Mesenchymal stem cell (in vitro differentiated cells and primary cell): ENCODE results near the gene BABAM2.

Experiments
- DNase-seq: peaks from one replicate; pipeline ENCODE4 v3.0.0-alpha.2; 2013
- H2AFZ ChIP-seq: one replicate; pipeline ENCODE4 v1.6.1; 2013; ENCODE audit warnings: low read depth, mild to moderate bottlenecking, control low read depth, inconsistent platforms, low read length, moderate library complexity
- H2AK5ac ChIP-seq: 2 replicates; pipeline ENCODE4 v1.6.1; 2013; ENCODE audit warnings: low read length, moderate library complexity, mild to moderate bottlenecking, inconsistent platforms; ENCODE audit not compliant: severe bottlenecking
- H2BK120ac ChIP-seq: one replicate; pipeline ENCODE4 v1.6.1; 2013; ENCODE audit warnings: low read depth, mild to moderate bottlenecking, inconsistent platforms, low read length, moderate library complexity
- H2BK12ac ChIP-seq, 2 experiments: one replicate each; pipeline ENCODE4 v1.6.1; 2013; ENCODE audit warnings: inconsistent platforms in 2 of 2, low read length in 2 of 2, mild to moderate bottlenecking in 2 of 2, moderate library complexity in 2 of 2, control low read depth in 1 of 2
- H2BK15ac ChIP-seq: one replicate; pipeline ENCODE4 v1.6.1; 2013; ENCODE audit warnings: mild to moderate bottlenecking, low read depth, inconsistent platforms; ENCODE audit not compliant: poor library complexity, severe bottlenecking
- H2BK5ac ChIP-seq: 2 replicates; pipeline ENCODE4 v1.6.1; 2013; ENCODE audit warnings: low read depth, mild to moderate bottlenecking, low read length, control low read depth, inconsistent platforms; ENCODE audit not compliant: poor library complexity, severe bottlenecking
- H3K14ac ChIP-seq, 2 experiments: one replicate each; pipeline ENCODE4 v1.6.1; 2013; ENCODE audit warnings: inconsistent platforms in 2 of 2, low read length in 2 of 2, control low read depth in 1 of 2, mild to moderate bottlenecking in 1 of 2, moderate library complexity in 1 of 2
- H3K18ac ChIP-seq, 2 experiments: one replicate each; pipeline ENCODE4 v1.6.1; 2013; ENCODE audit warnings: inconsistent platforms in 2 of 2, low read length in 2 of 2, control low read depth in 1 of 2, low read depth in 1 of 2, mild to moderate bottlenecking in 1 of 2
- H3K23ac ChIP-seq, 2 experiments: one replicate each; pipeline ENCODE4 v1.6.1; 2013; ENCODE audit warnings: inconsistent platforms in 2 of 2, low read length in 2 of 2, mild to moderate bottlenecking in 2 of 2, moderate library complexity in 2 of 2, control low read depth in 1 of 2
- H3K27ac ChIP-seq: 2 replicates; pipeline ENCODE4 v1.5.1; 2013; ENCODE audit warnings: mild to moderate bottlenecking, moderate library complexity, low read length, control low read depth, inconsistent platforms; ENCODE audit not compliant: poor library complexity, severe bottlenecking
- H3K27me3 ChIP-seq, 2 experiments: 2 replicates each; pipeline versions ENCODE4 v1.6.1 to v1.7.0; 2013; ENCODE audit warnings: low read length in 2 of 2, mild to moderate bottlenecking in 2 of 2, moderate library complexity in 2 of 2, control low read depth in 1 of 2, inconsistent platforms in 1 of 2; ENCODE audit not compliant: control insufficient read depth in 1 of 2, insufficient read depth in 1 of 2
- H3K36me3 ChIP-seq, 2 experiments: 2 replicates each; pipeline versions ENCODE4 v1.6.1 to v1.7.0; 2013; ENCODE audit warnings: low read length in 2 of 2, control low read depth in 1 of 2, inconsistent platforms in 1 of 2, low read depth in 1 of 2, mild to moderate bottlenecking in 1 of 2; ENCODE audit not compliant: insufficient read depth in 2 of 2, control insufficient read depth in 1 of 2
- H3K4ac ChIP-seq, 2 experiments: one replicate each; pipeline ENCODE4 v1.6.1; 2013; ENCODE audit warnings: inconsistent platforms in 2 of 2, low read length in 2 of 2, mild to moderate bottlenecking in 2 of 2, moderate library complexity in 2 of 2, control low read depth in 1 of 2, low read depth in 1 of 2
- H3K4me1 ChIP-seq: 2 replicates; pipeline ENCODE4 v1.6.1; 2013; ENCODE audit warnings: low read depth, low read length, control low read depth; ENCODE audit not compliant: control insufficient read depth, insufficient read depth
- H3K4me2 ChIP-seq: 2 replicates; pipeline ENCODE4 v1.6.1; 2013; ENCODE audit warnings: low read length, mild to moderate bottlenecking, inconsistent platforms; ENCODE audit not compliant: poor library complexity, severe bottlenecking
- H3K4me3 ChIP-seq, 2 experiments: 2 replicates each; pipeline versions ENCODE4 v1.5.1 to v1.7.0; 2013; ENCODE audit warnings: low read length in 2 of 2, mild to moderate bottlenecking in 2 of 2, control low read depth in 1 of 2, low read depth in 1 of 2; ENCODE audit not compliant: insufficient read depth in 1 of 2
- H3K79me1 ChIP-seq: replicated peaks from 2 replicates; pipeline ENCODE4 v1.6.1; 2013; ENCODE audit warnings: mild to moderate bottlenecking, control low read depth, low read length, inconsistent platforms; ENCODE audit not compliant: poor library complexity, severe bottlenecking
- H3K9ac ChIP-seq: 2 replicates; pipeline ENCODE4 v1.7.0; 2013; ENCODE audit warnings: mild to moderate bottlenecking, low read length, moderate library complexity
- H3K9me3 ChIP-seq: 2 replicates; pipeline ENCODE4 v1.7.0; 2013; ENCODE audit warnings: mild to moderate bottlenecking, low read length; ENCODE audit not compliant: control insufficient read depth
- H4K8ac ChIP-seq: one replicate; pipeline ENCODE4 v1.6.1; 2013; ENCODE audit warnings: inconsistent platforms, mild to moderate bottlenecking, low read length, moderate library complexity
- H4K91ac ChIP-seq: one replicate; pipeline ENCODE4 v1.6.1; 2013; ENCODE audit warnings: mild to moderate bottlenecking, low read length, inconsistent platforms
- WGBS: methylation state at CpG from one replicate; pipeline ENCODE4 v1.1.7; 2013; ENCODE audit warnings: mixed read lengths; 5-methylcytosine and 5-hydroxymethylcytosine counted together

Gene BABAM2

DNA sequence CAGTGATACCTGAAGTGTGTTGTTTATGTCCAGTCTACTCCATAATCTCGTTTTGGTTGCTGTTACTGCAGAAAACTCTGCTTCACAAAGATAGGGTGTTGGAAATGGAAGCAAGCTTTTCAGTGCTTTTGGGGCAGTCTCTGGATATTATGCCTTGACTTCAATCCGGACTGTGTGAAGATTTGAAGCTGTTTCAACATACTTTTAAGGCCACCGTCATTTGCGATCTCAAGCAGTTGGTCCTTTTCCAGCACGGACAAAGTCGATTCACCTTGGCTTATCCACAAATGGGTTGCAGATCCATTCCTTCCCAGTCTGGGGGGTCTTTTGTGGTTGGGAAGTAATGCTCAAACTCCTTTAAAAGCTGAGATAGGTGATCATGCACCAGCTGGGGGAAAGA, 20.8 kb upstream of the BABAM2 start:
- no peak overlapping the region for H3K27ac ChIP-seq

DNA sequence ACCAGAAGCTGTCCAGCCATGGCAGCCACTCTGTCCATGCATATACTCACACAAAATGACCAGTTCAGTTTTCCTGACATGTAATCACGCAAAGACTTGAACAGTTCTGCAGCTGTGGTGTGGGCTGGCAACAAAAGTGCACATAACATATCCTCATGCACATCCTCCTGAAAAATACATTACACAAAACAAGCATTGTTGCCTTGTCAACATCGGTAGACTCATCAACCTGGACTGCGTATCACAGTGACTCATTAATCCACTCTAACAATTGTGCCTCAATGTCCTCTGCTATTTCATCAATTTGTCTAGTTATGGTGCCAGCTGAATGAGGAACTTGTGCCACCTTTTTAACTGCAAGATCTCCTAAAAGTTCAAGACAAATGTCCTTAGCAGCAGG, 19.8 kb upstream of the BABAM2 start:
- Histone ChIP-seq H2AK5ac (no peak overlapping the region), H3K18ac (no peak overlapping the region), H3K4me3 (no peak overlapping the region), H3K27me3 (no peaks in the 10 kb centered on the region), H3K36me3 (no peaks in the 10 kb centered on the region), H3K9me3 (peaks cover 3% of the 10 kb centered on the region), H4K8ac (no peak overlapping the region), H3K14ac (no peak overlapping the region), H3K4ac (no peak overlapping the region), H2BK15ac (no peak overlapping the region), H3K23ac (no peak overlapping the region), H3K9ac (no peak overlapping the region), H2AFZ (no peak overlapping the region), H4K91ac (no peak overlapping the region), H3K4me1 (no peaks in the 10 kb centered on the region), H3K27ac (no peak overlapping the region), H2BK5ac (no peak overlapping the region), H3K79me1 (no peaks in the 10 kb centered on the region), H2BK120ac (no peak overlapping the region), H2BK12ac (no peak overlapping the region), H3K4me2 (no peak overlapping the region)
- no peak for DNase-seq
- 98% methylated on average over 3 of the region's 3 CpGs for WGBS

More for the DNA sequence above, 20.8 kb upstream of the BABAM2 start:
- H3K4ac ChIP-seq, result no peak overlapping the region
- 88% methylated on average over 6 of the region's 6 CpGs for WGBS
- DNase-seq, result no peak
- no peak overlapping the region for H2AFZ ChIP-seq
- no peak overlapping the region for H2BK5ac ChIP-seq
- H3K4me2 ChIP-seq, result no peak overlapping the region
- H3K79me1 ChIP-seq, result no peaks in the 10 kb centered on the region
- no peak overlapping the region for H3K14ac ChIP-seq
- H2AK5ac ChIP-seq, result no peak overlapping the region
- H3K27me3 ChIP-seq, result no peaks in the 10 kb centered on the region
- no peak overlapping the region for H4K91ac ChIP-seq
- H2BK120ac ChIP-seq, result no peak overlapping the region
- no peak overlapping the region for H3K9ac ChIP-seq
- H3K4me1 ChIP-seq, result no peaks in the 10 kb centered on the region
- no peak overlapping the region for H3K4me3 ChIP-seq
- H2BK12ac ChIP-seq, result no peak overlapping the region
- H4K8ac ChIP-seq, result no peak overlapping the region
- H2BK15ac ChIP-seq, result no peak overlapping the region
- no peak overlapping the region for H3K18ac ChIP-seq
- H3K23ac ChIP-seq, result no peak overlapping the region
- no peaks in the 10 kb centered on the region for H3K9me3 ChIP-seq
- H3K36me3 ChIP-seq, result no peaks in the 10 kb centered on the region

DNA sequence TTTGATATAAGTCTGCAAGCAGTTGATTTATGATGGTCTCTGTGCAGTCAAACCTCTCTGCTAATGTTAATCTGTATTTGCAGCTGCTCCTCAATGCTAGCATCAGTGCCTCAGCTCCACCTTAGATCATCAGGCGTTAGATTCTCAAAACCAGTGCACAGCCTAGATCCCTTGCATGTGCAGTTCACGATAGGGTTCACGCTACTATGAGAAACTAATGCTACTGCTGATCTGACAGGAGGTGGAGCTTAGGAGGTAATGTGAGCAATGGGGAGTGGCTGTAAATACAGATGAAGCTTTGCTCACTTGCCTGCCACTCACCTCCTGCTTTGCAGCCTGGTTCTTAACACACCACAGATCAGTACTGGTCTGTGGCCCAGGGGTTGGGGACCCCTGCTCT, 18.7 kb upstream of the BABAM2 start:
- Histone ChIP-seq H3K9ac (no peak overlapping the region), H2BK12ac (no peak overlapping the region), H2AFZ (no peak overlapping the region)

DNA sequence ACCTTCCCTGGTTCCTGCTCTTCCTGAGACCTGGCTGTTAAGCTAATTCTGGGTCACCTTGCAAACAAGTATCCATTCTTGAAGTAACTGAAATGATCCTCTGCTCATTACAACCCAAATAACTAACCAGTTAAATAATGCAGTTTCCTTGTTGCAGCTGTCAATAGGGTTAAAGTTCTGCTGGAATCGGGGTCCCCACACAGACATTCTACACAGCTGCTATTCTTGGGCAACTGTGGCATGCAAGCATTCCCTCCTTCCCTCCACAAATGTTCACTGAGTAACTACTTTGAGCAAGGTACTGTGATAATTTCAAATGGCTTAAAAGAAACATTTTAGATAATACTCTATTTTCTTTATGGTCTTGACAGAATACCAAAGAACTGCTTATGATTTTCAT, 17.4 kb upstream of the BABAM2 start:
- H3K18ac ChIP-seq, result no peak overlapping the region
- H2AFZ ChIP-seq, result no peak overlapping the region
- H3K27me3 ChIP-seq, result no peaks in the 10 kb centered on the region
- DNase-seq, result no peak
- no peak overlapping the region for H3K4me3 ChIP-seq
- no peak overlapping the region for H4K91ac ChIP-seq
- H3K14ac ChIP-seq, result no peak overlapping the region
- H2BK15ac ChIP-seq, result no peak overlapping the region
- no peak overlapping the region for H2BK120ac ChIP-seq
- no peak overlapping the region for H3K4ac ChIP-seq
- H3K9ac ChIP-seq, result no peak overlapping the region
- H3K79me1 ChIP-seq, result no peaks in the 10 kb centered on the region
- H3K23ac ChIP-seq, result no peak overlapping the region
- H2AK5ac ChIP-seq, result no peak overlapping the region
- 78% methylated on average over 1 of the region's 1 CpG for WGBS
- no peak overlapping the region for H3K4me2 ChIP-seq
- peaks cover 12% of the 10 kb centered on the region for H3K9me3 ChIP-seq
- H2BK5ac ChIP-seq, result no peak overlapping the region
- H3K27ac ChIP-seq, result no peak overlapping the region
- no peaks in the 10 kb centered on the region for H3K36me3 ChIP-seq
- no peaks in the 10 kb centered on the region for H3K4me1 ChIP-seq
- no peak overlapping the region for H4K8ac ChIP-seq
- no peak overlapping the region for H2BK12ac ChIP-seq

More for the DNA sequence above, 18.7 kb upstream of the BABAM2 start:
- no peak overlapping the region for H3K4me3 ChIP-seq
- peaks cover 12% of the 10 kb centered on the region for H3K9me3 ChIP-seq
- DNase-seq, result no peak
- no peak overlapping the region for H2BK120ac ChIP-seq
- no peak overlapping the region for H2BK5ac ChIP-seq
- 94% methylated on average over 3 of the region's 3 CpGs for WGBS
- no peaks in the 10 kb centered on the region for H3K36me3 ChIP-seq
- H3K79me1 ChIP-seq, result no peaks in the 10 kb centered on the region
- no peak overlapping the region for H3K27ac ChIP-seq
- no peak overlapping the region for H3K4me2 ChIP-seq
- no peak overlapping the region for H2AK5ac ChIP-seq
- no peaks in the 10 kb centered on the region for H3K4me1 ChIP-seq
- H3K14ac ChIP-seq, result no peak overlapping the region
- no peaks in the 10 kb centered on the region for H3K27me3 ChIP-seq
- no peak overlapping the region for H2BK15ac ChIP-seq
- H4K91ac ChIP-seq, result no peak overlapping the region
- H3K18ac ChIP-seq, result peak overlapping the region in 1 of 2 experiments; percentile 30
- no peak overlapping the region for H3K23ac ChIP-seq
- H4K8ac ChIP-seq, result no peak overlapping the region
- H3K4ac ChIP-seq, result peak overlapping the region in 1 of 2 experiments; percentile 5
